HCT116 (cell line): Measurements from ENCODE around the gene CBLC.

Source experiments
- ATF3 ChIP-seq: IDR thresholded peaks from 2 replicates; pipeline ENCODE4 v1.6.1; 2012
- CEBPB ChIP-seq: IDR thresholded peaks from 2 replicates; pipeline ENCODE4 v1.6.1; 2012; ENCODE audit warnings: low read depth
- ELF1 ChIP-seq: IDR thresholded peaks from 2 replicates; pipeline ENCODE4 v1.6.1; 2012; ENCODE audit warnings: low read depth, borderline replicate concordance
- EZH2 ChIP-seq: fragments of 200-600 bp; sonication (generic); IDR thresholded peaks from 2 replicates; pipeline ENCODE4 v1.6.1; 2017; ENCODE audit warnings: antibody characterized with exemption, mixed run types
- FOSL1 ChIP-seq: IDR thresholded peaks from 2 replicates; pipeline ENCODE4 v1.6.1; 2012; ENCODE audit warnings: low read depth
- POLR2A ChIP-seq: IDR thresholded peaks from 2 replicates; pipeline ENCODE4 v1.7.0; 2011; ENCODE audit warnings: borderline replicate concordance; ENCODE audit not compliant: insufficient read depth, insufficient read length; ENCODE audit errors: extremely low read depth
- POLR2AphosphoS5 ChIP-seq: IDR thresholded peaks from 2 replicates; pipeline ENCODE4 v1.6.1; 2011; ENCODE audit warnings: mild to moderate bottlenecking, low read depth, low read length, moderate library complexity
- RAD21 ChIP-seq: IDR thresholded peaks from 2 replicates; pipeline ENCODE4 v1.6.1; 2012; ENCODE audit warnings: low read depth, mild to moderate bottlenecking
- TCF7L2 ChIP-seq: IDR thresholded peaks from 2 replicates; pipeline ENCODE4 v1.7.0; 2011; ENCODE audit warnings: borderline replicate concordance, inconsistent platforms; ENCODE audit not compliant: insufficient read depth, insufficient read length; ENCODE audit errors: extremely low read depth
- ZFX ChIP-seq: fragments of 450-650 bp; IDR thresholded peaks from 2 replicates; pipeline ENCODE4 v1.6.1; 2017
- TF ChIP-seq, protein P1 (sequence below), 3 experiments: fragments of 200-600 bp in 1 of 3; sonication (generic) in 1 of 3; IDR thresholded peaks in 2 of 3; conservative IDR thresholded peaks in 1 of 3; 2 replicates each; pipeline ENCODE4 v1.5.1; 2012 to 2017; ENCODE audit warnings: low read depth in 2 of 3, low read length in 2 of 3, antibody characterized with exemption in 1 of 3, borderline replicate concordance in 1 of 3, control low read depth in 1 of 3, mild to moderate bottlenecking in 1 of 3, mixed read lengths in 1 of 3, mixed run types in 1 of 3, moderate library complexity in 1 of 3; ENCODE audit not compliant: insufficient read depth in 1 of 3

- no peak for TF ChIP-seq POLR2A
- TF ChIP-seq POLR2AphosphoS5 = no peak
- TF ChIP-seq, protein P1, sequence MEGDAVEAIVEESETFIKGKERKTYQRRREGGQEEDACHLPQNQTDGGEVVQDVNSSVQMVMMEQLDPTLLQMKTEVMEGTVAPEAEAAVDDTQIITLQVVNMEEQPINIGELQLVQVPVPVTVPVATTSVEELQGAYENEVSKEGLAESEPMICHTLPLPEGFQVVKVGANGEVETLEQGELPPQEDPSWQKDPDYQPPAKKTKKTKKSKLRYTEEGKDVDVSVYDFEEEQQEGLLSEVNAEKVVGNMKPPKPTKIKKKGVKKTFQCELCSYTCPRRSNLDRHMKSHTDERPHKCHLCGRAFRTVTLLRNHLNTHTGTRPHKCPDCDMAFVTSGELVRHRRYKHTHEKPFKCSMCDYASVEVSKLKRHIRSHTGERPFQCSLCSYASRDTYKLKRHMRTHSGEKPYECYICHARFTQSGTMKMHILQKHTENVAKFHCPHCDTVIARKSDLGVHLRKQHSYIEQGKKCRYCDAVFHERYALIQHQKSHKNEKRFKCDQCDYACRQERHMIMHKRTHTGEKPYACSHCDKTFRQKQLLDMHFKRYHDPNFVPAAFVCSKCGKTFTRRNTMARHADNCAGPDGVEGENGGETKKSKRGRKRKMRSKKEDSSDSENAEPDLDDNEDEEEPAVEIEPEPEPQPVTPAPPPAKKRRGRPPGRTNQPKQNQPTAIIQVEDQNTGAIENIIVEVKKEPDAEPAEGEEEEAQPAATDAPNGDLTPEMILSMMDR (IDR thresholded peaks at IDR 0.05 in 2 of 3, conservative IDR thresholded peaks at IDR 0.05 in 1 of 3; ENCODE audit: borderline replicate concordance in 1 of 3, insufficient read depth in 1 of 3, low read depth in 2 of 3, low read length in 2 of 3) = no peak
- no peak for TF ChIP-seq ATF3
- TF ChIP-seq CEBPB = no peak
- TF ChIP-seq TCF7L2 = no peak
- TF ChIP-seq EZH2 = no peak
- TF ChIP-seq ELF1 = no peak
- no peak for TF ChIP-seq FOSL1
- no peak for TF ChIP-seq RAD21
- TF ChIP-seq ZFX = no peak
Measured at GRCh38 chr19:44757735-44758505, 19.8 kb upstream of the CBLC start.
